AG04449 (cell line): Measurements from ENCODE around the gene HSD17B10.

Experiments
- CTCF ChIA-PET: fragments of 350-600 bp; formaldehyde crosslinking; extraction: SDS; loops from one replicate; lab custom pipeline; 2021; ENCODE audit warnings: antibody characterized with exemption; lab: Yijun Ruan, JAX
- POLR2A ChIA-PET: fragments of 400-600, 350-600 bp; formaldehyde crosslinking; extraction: SDS; loops from one replicate; lab custom pipeline; 2020; ENCODE audit warnings: antibody characterized with exemption, inconsistent platforms; lab: Yijun Ruan, JAX
- DNase-seq: peaks from one replicate; pipeline ENCODE4 v3.0.0-alpha.2; 2010; ENCODE audit warnings: low read depth, low spot score
- H3K4me3 ChIP-seq: 2 replicates; pipeline ENCODE4 v1.5.1; 2011; ENCODE audit warnings: low read depth, mild to moderate bottlenecking, control low read depth, low read length
- CTCF ChIP-seq: IDR thresholded peaks from one replicate; pipeline ENCODE4 v1.5.1; 2011; ENCODE audit warnings: mild to moderate bottlenecking, moderate library complexity, low read length, control low read depth, inconsistent platforms; ENCODE audit not compliant: insufficient read depth; ENCODE audit errors: missing control alignments

Gene HSD17B10

GRCh38 chrX:53440621-53441517 lies 6.7 kb upstream of the HSD17B10 start:
- DNase-seq: no peak
- ChIA-PET POLR2A (interaction anchor here (1.0 kb wide), 1 partner anchor 18 kb away, joined by 3 read pairs; the partner anchor contains the start of genes RIBC1 and SMC1A), CTCF (interaction anchor here (1.1 to 2.1 kb wide), 4 partner anchors 9 to 128 kb away, joined by 3 to 5 read pairs (median 4); no protein-coding TSS in a partner anchor)
- TF ChIP-seq CTCF: no peak
- peak overlapping the region; percentile 45 for H3K4me3 ChIP-seq

- CTCF ChIA-PET: interaction anchor here (1.1 to 2.0 kb wide), 4 partner anchors 8 to 128 kb away, joined by 3 to 9 read pairs (median 4); no protein-coding TSS in a partner anchor
- H3K4me3 ChIP-seq: no peak overlapping the region
- no peak for TF ChIP-seq CTCF
- POLR2A ChIA-PET: no interaction called here
- DNase-seq: no peak
These were observed 5.9 kb upstream of the HSD17B10 start for GRCh38 chrX:53440101-53440500.

GRCh38 chrX:53438832-53439230 lies 4.7 kb upstream of the HSD17B10 start:
- POLR2A ChIA-PET: no interaction called here
- CTCF ChIA-PET: interaction anchor here (2.0 to 5.5 kb wide), 3 partner anchors 9 to 126 kb away, joined by 9 to 55 read pairs (median 34); no protein-coding TSS in a partner anchor
- no peak overlapping the region for H3K4me3 ChIP-seq
- TF ChIP-seq CTCF: no peak
- DNase-seq: no peak

GRCh38 chrX:53438174-53438831 lies 4.1 kb upstream of the HSD17B10 start:
- TF ChIP-seq CTCF: no peak
- CTCF ChIA-PET: interaction anchor here (1.8 to 5.5 kb wide), 4 partner anchors 9 to 125 kb away, joined by 7 to 55 read pairs (median 22); no protein-coding TSS in a partner anchor
- POLR2A ChIA-PET: no interaction called here
- no peak for DNase-seq
- H3K4me3 ChIP-seq: no peak overlapping the region

- ChIA-PET POLR2A (no interaction called here), CTCF (interaction anchor here (0.9 to 5.5 kb wide), 14 partner anchors 9 to 188 kb away, joined by 3 to 55 read pairs (median 6); no protein-coding TSS in a partner anchor)
- no peak for DNase-seq
- no peak for TF ChIP-seq CTCF
- H3K4me3 ChIP-seq: no peak overlapping the region
These were observed 3.0 kb upstream of the HSD17B10 start for GRCh38 chrX:53437206-53437605.
